Measurements from ENCODE around the gene NPAS3.

GRCh38 chr14:33728010-33728498 is 789.4 kb downstream of the NPAS3 start:
- TF ChIP-seq ZBTB42 (CRISPR knock-in tag; IDR thresholded peaks at IDR 0.05) (no peak), ZHX1 (CRISPR knock-in tag; IDR thresholded peaks at IDR 0.05; ENCODE audit: low read depth) (no peak), KAT2B (IDR thresholded peaks at IDR 0.05; ENCODE audit: borderline replicate concordance, low read depth, low read length) (no peak), JUND (CRISPR knock-in tag; IDR thresholded peaks at IDR 0.05) (no peak), ZNF510 (CRISPR knock-in tag; IDR thresholded peaks at IDR 0.05; ENCODE audit: low read depth) (no peak)

Measured in HepG2 (cell line).